ENCODE results near the gene MCMBP.

The MCMBP gene

DNA sequence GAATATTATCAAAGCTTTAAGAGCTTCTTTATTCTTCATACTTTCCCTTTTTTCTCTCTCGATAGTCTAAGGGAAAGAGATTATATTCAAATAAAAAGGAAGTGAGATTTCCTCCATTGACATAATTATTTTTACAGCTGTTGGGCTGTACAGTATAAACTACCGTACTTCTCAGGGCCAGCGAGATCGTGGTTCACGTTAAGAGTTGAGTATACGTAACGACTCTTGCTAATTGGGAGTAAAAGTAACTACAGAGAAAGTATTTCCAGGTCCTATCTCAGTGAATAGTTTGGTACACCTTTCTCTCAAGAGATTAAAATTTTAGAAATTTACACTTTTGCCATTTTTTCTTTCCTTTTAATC is 89.0 kb downstream of the MCMBP start:
- Histone ChIP-seq H3K4me1 (ENCODE audit: control insufficient read depth, insufficient read depth, low read length) (peaks cover 9% of the 10 kb centered on the region), H3K4me3 (ENCODE audit: low read length in 2 of 2) (no peak overlapping the region), H3K36me3 (ENCODE audit: control insufficient read depth in 2 of 2, insufficient read depth in 2 of 2, low read length in 2 of 2) (no peaks in the 10 kb centered on the region), H3K9me3 (ENCODE audit: control insufficient read depth in 2 of 2, low read length in 2 of 2) (no peaks in the 10 kb centered on the region), H3K27ac (ENCODE audit: low read length) (no peak overlapping the region), H3K9ac (ENCODE audit: low read length in 2 of 2) (no peak overlapping the region), H3K27me3 (ENCODE audit: control insufficient read depth in 1 of 2, insufficient read depth in 2 of 2, low read length in 2 of 2) (no peaks in the 10 kb centered on the region)

DNA sequence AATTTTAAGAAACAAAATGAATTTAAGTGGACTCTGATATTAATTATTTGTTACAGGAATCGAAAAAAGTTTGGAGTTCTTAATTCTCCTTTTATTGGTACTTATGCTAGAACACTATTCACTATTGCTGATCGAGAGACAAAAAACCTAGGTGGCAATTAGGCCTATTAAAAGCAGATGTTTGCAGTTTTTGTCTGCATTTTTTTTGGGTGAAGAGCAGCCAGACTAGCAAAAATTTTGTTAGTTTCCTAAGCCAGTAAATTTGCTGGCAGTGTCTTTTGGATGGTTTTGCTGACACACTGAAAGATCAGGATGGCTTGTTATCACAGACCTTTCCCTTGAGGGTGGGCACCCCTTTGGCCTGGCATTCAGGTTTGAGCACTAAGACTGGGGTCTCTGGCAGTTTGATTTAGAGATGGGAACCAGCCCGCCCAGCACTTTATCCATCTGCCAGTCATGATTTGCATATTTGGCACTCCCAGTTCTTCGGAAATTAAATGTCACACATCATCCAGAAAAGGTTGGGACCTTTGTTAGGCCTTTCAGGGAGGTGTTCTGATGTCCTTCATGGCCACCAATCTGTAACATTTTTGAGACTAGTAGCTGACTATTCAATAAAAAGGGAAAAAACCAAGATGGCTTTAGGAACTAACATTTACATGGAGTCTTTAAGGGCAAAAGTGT is 89.5 kb downstream of the MCMBP start:
- Histone ChIP-seq H3K27ac (ENCODE audit: low read length) (no peak overlapping the region), H3K9ac (ENCODE audit: low read length in 2 of 2) (no peak overlapping the region), H3K4me1 (ENCODE audit: control insufficient read depth, insufficient read depth, low read length) (peaks cover 9% of the 10 kb centered on the region), H3K36me3 (ENCODE audit: control insufficient read depth in 2 of 2, insufficient read depth in 2 of 2, low read length in 2 of 2) (no peaks in the 10 kb centered on the region), H3K27me3 (ENCODE audit: control insufficient read depth in 1 of 2, insufficient read depth in 2 of 2, low read length in 2 of 2) (no peaks in the 10 kb centered on the region), H3K4me3 (ENCODE audit: low read length in 2 of 2) (no peak overlapping the region), H3K9me3 (ENCODE audit: control insufficient read depth in 2 of 2, low read length in 2 of 2) (no peaks in the 10 kb centered on the region)

DNA sequence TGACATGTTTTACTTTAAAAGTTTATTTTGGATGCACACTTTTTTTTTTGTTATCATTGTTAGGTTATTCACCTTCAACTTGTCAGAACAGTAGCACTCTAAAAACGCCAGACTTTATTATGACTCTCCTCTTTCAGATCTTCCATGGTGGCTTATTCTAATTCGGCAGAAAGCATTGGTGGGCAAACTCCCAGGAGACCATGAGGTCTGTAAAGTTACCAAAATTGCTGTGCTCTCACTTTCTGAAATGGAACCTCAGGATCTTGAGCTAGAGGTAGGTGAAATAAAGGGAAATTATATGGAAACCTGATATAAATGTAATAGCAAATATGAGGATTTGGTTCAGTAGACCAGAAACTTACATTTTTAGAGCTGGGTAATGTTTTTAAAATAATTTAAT is 91.1 kb downstream of the MCMBP start:
- Histone ChIP-seq H3K9me3 (ENCODE audit: control insufficient read depth in 2 of 2, low read length in 2 of 2) (no peaks in the 10 kb centered on the region), H3K36me3 (ENCODE audit: control insufficient read depth in 2 of 2, insufficient read depth in 2 of 2, low read length in 2 of 2) (no peaks in the 10 kb centered on the region), H3K27me3 (ENCODE audit: control insufficient read depth in 1 of 2, insufficient read depth in 2 of 2, low read length in 2 of 2) (no peaks in the 10 kb centered on the region), H3K9ac (ENCODE audit: low read length in 2 of 2) (no peak overlapping the region), H3K27ac (ENCODE audit: low read length) (no peak overlapping the region), H3K4me1 (ENCODE audit: control insufficient read depth, insufficient read depth, low read length) (peaks cover 9% of the 10 kb centered on the region), H3K4me3 (ENCODE audit: low read length in 2 of 2) (no peak overlapping the region)

DNA sequence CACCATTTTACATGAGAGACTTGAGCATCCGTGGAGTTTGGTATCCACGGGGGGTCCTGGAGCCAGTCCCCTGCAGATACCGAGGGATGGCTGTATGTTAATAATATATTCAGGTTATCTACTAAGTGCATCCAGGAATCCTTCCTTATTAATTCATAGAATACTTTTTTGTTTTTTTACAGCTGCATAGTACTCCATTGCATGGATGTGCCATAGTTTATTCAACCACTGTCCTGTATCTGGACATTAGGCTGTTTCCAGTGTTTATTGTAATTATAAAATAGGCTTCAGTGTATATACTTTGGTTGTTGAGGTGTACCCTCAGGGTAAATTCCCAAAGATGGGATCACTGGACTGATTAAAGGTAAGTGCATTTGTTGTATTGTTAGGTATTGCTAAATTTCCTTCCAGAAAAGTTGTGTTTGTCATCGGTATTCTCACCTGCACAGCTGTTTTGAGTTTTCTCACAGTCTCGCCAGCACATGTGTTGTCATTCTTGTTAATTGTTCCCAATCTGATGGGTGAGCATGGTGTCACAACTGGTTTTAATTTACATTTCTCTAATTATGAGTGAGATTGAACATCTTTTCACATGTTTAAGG is 91.7 kb downstream of the MCMBP start:
- H3K27ac ChIP-seq (ENCODE audit: low read length): no peak overlapping the region
- no peaks in the 10 kb centered on the region for H3K27me3 ChIP-seq (ENCODE audit: control insufficient read depth in 1 of 2, insufficient read depth in 2 of 2, low read length in 2 of 2)
- no peak overlapping the region for H3K4me3 ChIP-seq (ENCODE audit: low read length in 2 of 2)
- no peak overlapping the region for H3K9ac ChIP-seq (ENCODE audit: low read length in 2 of 2)
- peaks cover 7% of the 10 kb centered on the region for H3K4me1 ChIP-seq (ENCODE audit: control insufficient read depth, insufficient read depth, low read length)
- no peaks in the 10 kb centered on the region for H3K9me3 ChIP-seq (ENCODE audit: control insufficient read depth in 2 of 2, low read length in 2 of 2)
- no peaks in the 10 kb centered on the region for H3K36me3 ChIP-seq (ENCODE audit: control insufficient read depth in 2 of 2, insufficient read depth in 2 of 2, low read length in 2 of 2)
